Keratinocyte (primary cell): ENCODE data around the gene NHLRC3. TPM values are rescaled to one million over a fixed set of nuclear protein-coding genes. Genes with fewer than 3 reads are reported as not detected.
A peak's percentile ranks its signal among the peaks of the same experiment; 100 is the strongest.

Source experiments
- DNase-seq: peaks from one replicate; pipeline ENCODE4 v3.0.0-alpha.2; 2011; ENCODE audit warnings: low read depth, missing footprints, low spot score
- FAIRE-seq: peaks from 2 replicates; lab custom pipeline; 2011; peaks lifted over from hg19 to GRCh38; lab: Jason Lieb, UNC
- H2AFZ ChIP-seq: 2 replicates; pipeline ENCODE4 v1.6.0; 2012; ENCODE audit warnings: low read length, control low read depth, inconsistent platforms; ENCODE audit not compliant: control insufficient read depth
- H3K27ac ChIP-seq: 2 replicates; pipeline ENCODE4 v1.5.1; 2011; ENCODE audit warnings: low read length; ENCODE audit not compliant: control insufficient read depth, insufficient read depth
- H3K27me3 ChIP-seq: 3 replicates; pipeline ENCODE4 v1.6.0; 2011; ENCODE audit warnings: low read length; ENCODE audit not compliant: control insufficient read depth, insufficient read depth; ENCODE audit errors: extremely low read depth
- H3K36me3 ChIP-seq, 2 experiments: 2 replicates in 1 of 2; 3 replicates in 1 of 2; pipeline ENCODE4 v1.5.1; 2011; ENCODE audit warnings: low read length in 2 of 2, mild to moderate bottlenecking in 1 of 2; ENCODE audit not compliant: control insufficient read depth in 2 of 2, insufficient read depth in 2 of 2; ENCODE audit errors: extremely low read depth in 1 of 2
- H3K4me1 ChIP-seq: 3 replicates; pipeline ENCODE4 v1.5.1; 2011; ENCODE audit warnings: low read length; ENCODE audit not compliant: control insufficient read depth, insufficient read depth; ENCODE audit errors: extremely low read depth
- H3K4me2 ChIP-seq: 3 replicates; pipeline ENCODE4 v1.6.0; 2011; ENCODE audit warnings: low read depth, low read length; ENCODE audit not compliant: control insufficient read depth, insufficient read depth; ENCODE audit errors: extremely low read depth
- H3K4me3 ChIP-seq, 3 experiments: fragments of 200-600 bp in 1 of 3; sonication (generic) in 1 of 3; 2 replicates in 2 of 3; 3 replicates in 1 of 3; pipeline ENCODE4 v1.5.1; 2011 to 2016; ENCODE audit warnings: low read length in 3 of 3, mild to moderate bottlenecking in 3 of 3, control low read depth in 2 of 3, inconsistent platforms in 1 of 3, low read depth in 1 of 3, mixed read lengths in 1 of 3, mixed run types in 1 of 3, moderate library complexity in 1 of 3; ENCODE audit not compliant: control insufficient read depth in 2 of 3, insufficient read depth in 2 of 3; ENCODE audit errors: extremely low read depth in 1 of 3
- H3K79me2 ChIP-seq: 2 replicates; pipeline ENCODE4 v1.6.0; 2012; ENCODE audit warnings: low read length; ENCODE audit not compliant: control insufficient read depth, insufficient read depth
- H3K9ac ChIP-seq: 3 replicates; pipeline ENCODE4 v1.6.0; 2011; ENCODE audit warnings: low read length; ENCODE audit not compliant: control insufficient read depth, insufficient read depth; ENCODE audit errors: extremely low read depth
- H3K9me1 ChIP-seq: 3 replicates; pipeline ENCODE4 v1.6.0; 2011; ENCODE audit warnings: low read length; ENCODE audit not compliant: control insufficient read depth, insufficient read depth; ENCODE audit errors: extremely low read depth
- H3K9me3 ChIP-seq: 2 replicates; pipeline ENCODE4 v1.5.1; 2012; ENCODE audit warnings: low read depth, low read length; ENCODE audit not compliant: control insufficient read depth
- H4K20me1 ChIP-seq: 3 replicates; pipeline ENCODE4 v1.6.0; 2011; ENCODE audit warnings: low read length; ENCODE audit not compliant: control insufficient read depth, insufficient read depth; ENCODE audit errors: extremely low read depth
- EZH2 ChIP-seq: IDR thresholded peaks from one replicate; pipeline ENCODE4 v1.6.1; 2012; ENCODE audit warnings: inconsistent platforms, mild to moderate bottlenecking, low read length, moderate library complexity
- dilution Hi-C: fragments of 300-500 bp; cut with MboI; formaldehyde crosslinking; loops from one replicate; pipeline ENCODE4 v1.7.0; 2020; ENCODE audit warnings: low sequenced_read_pairs; ENCODE audit not compliant: extremely low pct_ligation_motif_present
- polyA plus RNA-seq, 5 experiments: library from polyadenylated mRNA; depleted of rRNA in 3 of 5; stranded (reverse) in 3 of 5; stranded (forward) in 1 of 5; unstranded in 1 of 5; fragments of >200 nt; gene quantifications; 1 replicate in 1 of 5; 2 replicates in 3 of 5; 3 replicates in 1 of 5; pipeline versions ENCODE4 v1.2.1 to v1.2.3, GENCODE V29; 2011 to 2012; ENCODE audit warnings: missing spikeins in 2 of 5, low read depth in 1 of 5, low replicate concordance in 1 of 5
- TF ChIP-seq, protein P1 (sequence below), 3 experiments: IDR thresholded peaks in 1 of 3; conservative IDR thresholded peaks in 1 of 3; optimal IDR thresholded peaks in 1 of 3; 2 replicates in 2 of 3; 3 replicates in 1 of 3; pipeline versions ENCODE3 to v1.5.1; 2011; ENCODE audit warnings: low read length in 3 of 3, mild to moderate bottlenecking in 3 of 3, moderate library complexity in 2 of 3, control low read depth in 1 of 3, inconsistent platforms in 1 of 3; ENCODE audit not compliant: insufficient read depth in 2 of 3; ENCODE audit errors: extremely low read depth in 1 of 3

The NHLRC3 gene
- polyA plus RNA-seq, 1 donor (not counting 4 experiments of a cell fraction or from before 2014, with no cell fraction given), result 9.6 TPM

DNA sequence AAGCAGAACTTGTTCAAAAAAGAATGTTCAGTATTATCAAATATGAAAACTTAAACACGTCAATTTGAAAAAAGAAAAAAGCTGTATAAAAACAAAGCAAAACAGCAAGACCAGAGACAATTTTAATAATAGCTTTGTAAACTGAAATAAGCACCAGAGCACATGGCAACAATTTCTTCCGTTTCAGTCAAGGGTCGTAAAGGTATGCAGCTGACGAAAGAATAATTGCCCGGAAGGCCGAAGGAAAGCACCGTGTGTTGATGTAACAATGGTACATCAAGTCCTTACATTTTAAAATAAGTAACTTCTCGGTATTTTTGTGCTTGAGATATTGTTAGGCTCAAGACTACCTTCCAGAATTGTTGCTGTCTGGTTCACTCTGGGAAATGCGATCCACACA, 2.0 kb upstream of the NHLRC3 start:
- no peak for DNase-seq
- Histone ChIP-seq H3K27ac (peak overlapping the region; percentile 88), H3K9ac (peak overlapping the region; percentile 82)

DNA sequence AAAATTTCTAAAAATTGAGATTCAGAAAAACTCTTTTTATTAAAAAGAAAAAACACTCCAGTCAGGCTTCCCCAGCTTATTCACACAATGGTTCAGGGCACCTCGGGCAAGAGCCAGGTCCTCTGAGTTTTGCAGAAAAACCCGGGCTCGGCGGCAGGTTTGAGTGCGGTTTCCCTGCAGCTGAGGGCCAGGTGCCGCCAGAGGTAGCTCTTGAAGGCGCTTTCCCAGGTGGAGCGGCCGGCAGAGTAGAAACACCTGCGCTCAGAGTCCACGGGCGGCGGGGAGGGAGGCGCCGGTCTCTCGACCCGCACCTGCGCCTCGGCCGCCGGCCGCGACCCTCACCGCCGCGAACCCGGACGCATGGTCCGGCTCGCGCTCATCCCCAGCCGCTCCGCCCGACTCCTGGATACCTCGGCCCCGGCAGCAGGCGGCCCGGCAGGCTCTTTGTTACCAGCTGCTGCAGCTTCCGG, 811 bp upstream of the NHLRC3 start:
- Histone ChIP-seq H2AFZ (peak overlapping the region; percentile 99), H3K4me3 (peak overlapping the region; percentile 79 to 99 (median 91)), H4K20me1 (no peaks in the 10 kb centered on the region), H3K27ac (peak overlapping the region; percentile 88), H3K4me1 (peaks cover 5% of the 10 kb centered on the region), H3K9ac (peak overlapping the region; percentile 82), H3K9me1 (no peaks in the 10 kb centered on the region), H3K36me3 (peaks cover 0 to 1% of the 10 kb centered on the region in 2 experiments), H3K79me2 (peaks cover 56% of the 10 kb centered on the region), H3K27me3 (no peaks in the 10 kb centered on the region), H3K9me3 (no peaks in the 10 kb centered on the region), H3K4me2 (peak overlapping the region; percentile 72)
- dilution Hi-C loops, result no loop called here
- FAIRE-seq (no peak), DNase-seq (no peak)
- TF ChIP-seq EZH2, result no peak
- TF ChIP-seq, protein P1, sequence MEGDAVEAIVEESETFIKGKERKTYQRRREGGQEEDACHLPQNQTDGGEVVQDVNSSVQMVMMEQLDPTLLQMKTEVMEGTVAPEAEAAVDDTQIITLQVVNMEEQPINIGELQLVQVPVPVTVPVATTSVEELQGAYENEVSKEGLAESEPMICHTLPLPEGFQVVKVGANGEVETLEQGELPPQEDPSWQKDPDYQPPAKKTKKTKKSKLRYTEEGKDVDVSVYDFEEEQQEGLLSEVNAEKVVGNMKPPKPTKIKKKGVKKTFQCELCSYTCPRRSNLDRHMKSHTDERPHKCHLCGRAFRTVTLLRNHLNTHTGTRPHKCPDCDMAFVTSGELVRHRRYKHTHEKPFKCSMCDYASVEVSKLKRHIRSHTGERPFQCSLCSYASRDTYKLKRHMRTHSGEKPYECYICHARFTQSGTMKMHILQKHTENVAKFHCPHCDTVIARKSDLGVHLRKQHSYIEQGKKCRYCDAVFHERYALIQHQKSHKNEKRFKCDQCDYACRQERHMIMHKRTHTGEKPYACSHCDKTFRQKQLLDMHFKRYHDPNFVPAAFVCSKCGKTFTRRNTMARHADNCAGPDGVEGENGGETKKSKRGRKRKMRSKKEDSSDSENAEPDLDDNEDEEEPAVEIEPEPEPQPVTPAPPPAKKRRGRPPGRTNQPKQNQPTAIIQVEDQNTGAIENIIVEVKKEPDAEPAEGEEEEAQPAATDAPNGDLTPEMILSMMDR (optimal IDR thresholded peaks at IDR 0.05 in 1 of 3, IDR thresholded peaks at IDR 0.05 in 1 of 3, conservative IDR thresholded peaks at IDR 0.05 in 1 of 3; ENCODE audit: extremely low read depth in 1 of 3, insufficient read depth in 2 of 3, low read length in 3 of 3), result no peak

More for the DNA sequence above, 2.0 kb upstream of the NHLRC3 start:
- no peaks in the 10 kb centered on the region for H3K9me3 ChIP-seq
- no peaks in the 10 kb centered on the region for H3K27me3 ChIP-seq
- peaks cover 2% of the 10 kb centered on the region for H3K9me1 ChIP-seq
- peaks cover 67% of the 10 kb centered on the region for H3K79me2 ChIP-seq
- dilution Hi-C loops, result no loop called here
- FAIRE-seq, result peak; percentile 84
- H3K4me2 ChIP-seq, result peak overlapping the region; percentile 72
- H2AFZ ChIP-seq, result peak overlapping the region; percentile 49
- H4K20me1 ChIP-seq, result no peaks in the 10 kb centered on the region
- peaks cover 0 to 1% of the 10 kb centered on the region in 2 experiments for H3K36me3 ChIP-seq
- no peak for TF ChIP-seq EZH2
- TF ChIP-seq, protein P1 (optimal IDR thresholded peaks at IDR 0.05 in 1 of 3, IDR thresholded peaks at IDR 0.05 in 1 of 3, conservative IDR thresholded peaks at IDR 0.05 in 1 of 3; ENCODE audit: extremely low read depth in 1 of 3, insufficient read depth in 2 of 3, low read length in 3 of 3), result no peak
- peak overlapping the region; percentile 79 to 99 (median 91) for H3K4me3 ChIP-seq
- peaks cover 5% of the 10 kb centered on the region for H3K4me1 ChIP-seq
